PC-3 (cell line): Measurements from ENCODE around the gene USH2A.

Experiments used
- EZH2phosphoT487 ChIP-seq: fragments of 300-600 bp; sonication (generic); IDR thresholded peaks from 2 replicates; pipeline ENCODE4 v1.6.1; 2018; ENCODE audit warnings: mild to moderate bottlenecking, antibody characterized with exemption, low read length, borderline replicate concordance
- TF ChIP-seq, protein P1 (sequence below): fragments of 300-600 bp; sonication (generic); conservative IDR thresholded peaks from 2 replicates; pipeline ENCODE4 v1.5.1; 2017; ENCODE audit warnings: antibody characterized with exemption, low read depth, mild to moderate bottlenecking, low read length

DNA sequence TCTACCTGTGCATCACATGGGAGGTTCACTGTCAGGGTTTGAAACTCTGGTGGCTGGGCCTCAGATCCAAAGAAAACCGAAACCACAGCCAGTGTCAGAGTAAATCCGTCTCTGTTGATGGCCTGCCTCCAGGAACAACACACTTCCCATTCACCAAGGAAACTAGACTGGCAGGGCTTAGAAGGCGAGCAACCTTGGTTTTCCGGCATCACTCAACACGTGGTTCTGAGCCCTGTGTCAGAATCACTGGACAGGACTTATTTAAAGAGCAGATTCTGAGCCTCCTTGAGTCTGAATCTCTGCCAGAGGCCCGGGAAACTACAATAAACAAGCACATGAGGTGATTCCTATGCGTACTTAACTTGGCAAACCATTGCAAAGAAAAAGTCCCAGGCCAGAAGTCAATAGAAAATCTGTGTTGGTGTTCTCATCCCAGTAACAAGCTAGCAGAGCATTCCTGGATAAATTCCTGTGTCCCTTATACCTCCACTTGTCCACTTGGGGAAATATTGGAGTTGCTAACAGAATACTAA lies 786.1 kb downstream of the USH2A start:
- TF ChIP-seq, protein P1, sequence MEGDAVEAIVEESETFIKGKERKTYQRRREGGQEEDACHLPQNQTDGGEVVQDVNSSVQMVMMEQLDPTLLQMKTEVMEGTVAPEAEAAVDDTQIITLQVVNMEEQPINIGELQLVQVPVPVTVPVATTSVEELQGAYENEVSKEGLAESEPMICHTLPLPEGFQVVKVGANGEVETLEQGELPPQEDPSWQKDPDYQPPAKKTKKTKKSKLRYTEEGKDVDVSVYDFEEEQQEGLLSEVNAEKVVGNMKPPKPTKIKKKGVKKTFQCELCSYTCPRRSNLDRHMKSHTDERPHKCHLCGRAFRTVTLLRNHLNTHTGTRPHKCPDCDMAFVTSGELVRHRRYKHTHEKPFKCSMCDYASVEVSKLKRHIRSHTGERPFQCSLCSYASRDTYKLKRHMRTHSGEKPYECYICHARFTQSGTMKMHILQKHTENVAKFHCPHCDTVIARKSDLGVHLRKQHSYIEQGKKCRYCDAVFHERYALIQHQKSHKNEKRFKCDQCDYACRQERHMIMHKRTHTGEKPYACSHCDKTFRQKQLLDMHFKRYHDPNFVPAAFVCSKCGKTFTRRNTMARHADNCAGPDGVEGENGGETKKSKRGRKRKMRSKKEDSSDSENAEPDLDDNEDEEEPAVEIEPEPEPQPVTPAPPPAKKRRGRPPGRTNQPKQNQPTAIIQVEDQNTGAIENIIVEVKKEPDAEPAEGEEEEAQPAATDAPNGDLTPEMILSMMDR: no peak
- no peak for TF ChIP-seq EZH2phosphoT487
